Anterior cingulate cortex (tissue), 58 donors: ENCODE data around the gene IGF1R.

ENCODE experiments used
- DNase-seq, 58 donors: peaks; one replicate each; lab custom pipeline; 2025; lab: John Stamatoyannopoulos, UW

Gene IGF1R

DNA sequence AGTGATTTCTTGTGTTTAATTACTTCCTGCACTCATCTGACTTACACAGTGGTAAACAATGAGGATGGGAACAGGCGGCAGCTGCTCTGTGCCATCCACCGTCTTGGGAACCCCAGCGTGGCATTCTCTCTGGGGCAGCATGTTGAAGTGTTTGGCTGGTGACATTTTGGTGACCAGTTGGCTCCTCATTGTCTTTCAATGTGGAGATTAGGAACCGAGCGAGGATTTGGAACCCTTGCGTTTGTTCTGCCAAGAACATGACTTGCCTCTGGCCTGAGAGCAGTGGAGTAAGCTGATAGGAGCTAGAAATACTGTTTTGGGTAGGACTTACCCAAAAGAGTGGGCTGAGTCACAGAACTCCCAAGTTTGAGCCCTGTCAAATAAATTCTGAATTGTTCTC lies 88.8 kb downstream of the IGF1R start:
- no peak for DNase-seq

DNA sequence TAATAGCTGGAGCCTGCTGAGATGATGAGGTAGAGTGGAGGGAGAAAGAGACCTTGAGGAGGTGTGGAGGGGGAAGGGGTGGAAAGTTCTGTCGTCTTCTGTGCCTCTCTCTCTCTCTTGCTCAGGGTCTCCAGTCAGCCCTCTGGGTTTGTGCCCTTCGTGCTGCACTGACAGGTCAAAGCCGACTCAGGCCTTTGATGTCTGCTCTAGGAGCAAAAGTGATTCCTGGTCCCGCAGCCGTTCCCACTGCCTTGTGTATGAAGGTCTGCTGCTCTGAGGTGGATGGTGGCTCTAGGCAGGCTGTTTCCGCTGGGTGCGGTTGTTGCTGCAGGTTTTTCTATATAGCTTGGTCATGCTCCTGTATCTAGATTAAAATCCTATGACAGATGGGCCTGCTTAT lies 89.4 kb downstream of the IGF1R start:
- no peak for DNase-seq

DNA sequence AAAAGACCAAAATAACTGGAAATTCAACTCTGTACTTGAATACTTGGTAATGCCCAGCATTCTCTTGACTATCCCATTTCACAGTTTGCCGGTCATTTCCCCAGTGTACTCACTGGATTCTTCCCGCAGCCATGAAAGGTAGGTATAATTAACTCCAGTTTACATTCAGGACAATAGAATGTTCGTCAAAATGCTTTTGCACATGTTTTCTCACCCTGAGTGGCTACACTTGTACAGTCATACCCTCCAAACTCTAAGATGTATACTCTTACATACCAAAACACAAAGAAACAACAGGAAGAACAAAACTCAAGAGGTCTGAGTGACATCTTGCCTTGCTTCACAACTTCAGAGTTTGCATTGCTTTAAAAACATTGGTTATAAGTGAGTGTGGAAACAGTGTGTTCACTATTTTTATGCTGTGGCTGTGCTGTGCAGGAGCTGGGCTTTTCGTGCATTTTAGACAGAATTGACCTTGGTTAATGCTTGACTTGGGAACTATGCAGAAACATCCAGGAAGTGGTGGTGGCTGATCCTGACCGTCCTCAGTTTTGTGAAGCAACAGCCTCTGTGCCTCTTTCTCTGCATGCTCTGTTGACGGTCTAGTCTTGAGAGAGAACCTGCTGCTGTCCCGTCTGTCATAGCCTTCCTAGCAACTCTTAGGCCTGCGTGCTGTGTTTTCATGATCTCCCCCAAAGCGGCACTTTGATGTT lies 90.5 kb downstream of the IGF1R start:
- DNase-seq, result no peak

DNA sequence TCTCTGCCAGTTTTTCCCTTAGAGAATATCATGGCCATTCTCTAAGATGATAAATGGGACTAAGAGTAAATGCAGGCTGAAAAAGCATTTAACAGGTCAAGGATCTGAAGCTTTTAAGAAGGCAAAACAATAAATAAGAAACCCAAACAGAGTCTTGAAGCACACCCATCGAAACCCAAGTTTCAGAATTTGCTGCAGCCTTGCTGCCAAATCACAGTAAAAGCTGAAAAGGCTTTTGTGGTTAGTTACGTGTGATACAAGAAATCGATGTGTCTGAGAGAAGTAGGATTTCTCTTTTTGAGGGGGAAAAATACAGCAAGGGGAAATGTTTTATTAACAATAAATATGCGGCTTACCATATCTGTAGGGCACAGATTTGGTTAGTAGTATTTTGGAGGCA lies 92.0 kb downstream of the IGF1R start:
- no peak for DNase-seq

DNA sequence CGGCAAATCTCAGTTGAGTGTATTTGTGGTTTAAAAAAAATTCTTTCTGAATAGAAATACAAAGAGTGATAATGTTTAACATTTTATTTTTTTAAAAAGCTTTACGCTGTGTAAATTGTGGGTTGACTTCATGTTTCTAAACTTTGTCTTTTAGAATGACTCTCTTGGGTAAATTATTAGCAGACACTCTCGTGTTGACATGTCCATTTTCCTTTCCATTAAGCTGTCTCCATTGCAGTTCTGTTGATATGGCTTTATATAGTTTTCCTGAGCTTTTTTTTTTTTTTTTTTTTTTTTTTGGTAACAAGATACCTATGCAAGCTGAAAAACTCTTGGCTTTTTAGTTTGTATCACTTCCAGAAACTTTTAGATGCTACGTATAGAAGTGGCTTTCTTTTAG lies 92.6 kb downstream of the IGF1R start:
- DNase-seq, result no peak

DNA sequence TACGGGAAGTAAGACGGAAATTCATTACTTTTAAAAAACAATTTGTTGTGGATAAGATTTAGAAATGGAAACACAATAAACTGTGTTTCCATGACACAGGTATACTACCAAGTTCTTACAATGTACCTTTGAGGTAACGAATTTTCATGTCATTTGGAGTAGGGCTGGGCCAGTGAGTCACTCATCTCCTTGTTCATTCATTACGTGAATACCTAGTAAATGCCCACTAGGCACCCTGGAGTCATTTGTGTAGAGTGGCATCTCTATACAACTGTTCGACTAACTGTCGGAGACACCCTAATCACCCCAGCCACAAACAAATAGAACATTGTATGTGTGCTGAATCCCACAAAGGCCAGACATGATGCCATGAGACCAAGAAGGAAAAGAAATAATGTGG lies 94.8 kb downstream of the IGF1R start:
- no peak for DNase-seq

DNA sequence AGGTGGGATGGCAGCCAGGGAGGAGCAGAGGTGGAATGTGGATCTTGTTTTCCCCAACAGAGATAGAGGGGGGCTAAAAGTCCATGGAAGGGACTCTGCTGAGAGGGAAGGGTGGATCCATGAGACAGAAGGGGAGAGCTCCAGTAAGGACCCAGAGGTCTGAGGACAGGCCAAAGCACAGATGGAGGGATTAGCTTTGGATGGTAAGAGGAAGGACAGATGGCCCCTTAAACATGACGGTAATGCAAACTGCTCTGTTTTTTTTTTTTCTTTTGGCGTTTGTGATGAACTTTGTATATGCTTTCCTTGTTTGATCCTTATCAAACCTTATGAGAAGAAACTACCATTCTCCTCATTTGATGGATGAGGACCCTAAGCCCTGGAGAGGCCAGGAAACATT lies 96.2 kb downstream of the IGF1R start:
- no peak for DNase-seq

DNA sequence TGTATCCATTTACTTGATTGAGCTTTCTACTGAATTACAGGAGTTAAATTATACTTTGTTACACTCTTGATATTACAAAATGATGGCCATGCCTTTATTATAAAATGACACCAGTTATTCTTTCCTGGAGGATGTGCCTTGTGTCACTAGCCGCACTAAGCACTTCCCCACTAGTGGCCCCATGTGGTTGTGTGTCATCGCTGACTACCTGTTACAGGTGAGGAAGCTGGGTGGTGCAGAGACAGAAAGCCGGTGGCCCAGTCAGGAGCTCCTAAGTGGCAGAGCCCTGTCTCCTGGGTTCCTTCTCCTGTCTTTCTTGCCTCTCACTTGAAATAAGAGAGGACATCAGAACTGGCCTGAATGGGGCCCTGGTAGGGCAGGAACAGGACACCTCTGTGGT lies 96.8 kb downstream of the IGF1R start:
- DNase-seq, result no peak

DNA sequence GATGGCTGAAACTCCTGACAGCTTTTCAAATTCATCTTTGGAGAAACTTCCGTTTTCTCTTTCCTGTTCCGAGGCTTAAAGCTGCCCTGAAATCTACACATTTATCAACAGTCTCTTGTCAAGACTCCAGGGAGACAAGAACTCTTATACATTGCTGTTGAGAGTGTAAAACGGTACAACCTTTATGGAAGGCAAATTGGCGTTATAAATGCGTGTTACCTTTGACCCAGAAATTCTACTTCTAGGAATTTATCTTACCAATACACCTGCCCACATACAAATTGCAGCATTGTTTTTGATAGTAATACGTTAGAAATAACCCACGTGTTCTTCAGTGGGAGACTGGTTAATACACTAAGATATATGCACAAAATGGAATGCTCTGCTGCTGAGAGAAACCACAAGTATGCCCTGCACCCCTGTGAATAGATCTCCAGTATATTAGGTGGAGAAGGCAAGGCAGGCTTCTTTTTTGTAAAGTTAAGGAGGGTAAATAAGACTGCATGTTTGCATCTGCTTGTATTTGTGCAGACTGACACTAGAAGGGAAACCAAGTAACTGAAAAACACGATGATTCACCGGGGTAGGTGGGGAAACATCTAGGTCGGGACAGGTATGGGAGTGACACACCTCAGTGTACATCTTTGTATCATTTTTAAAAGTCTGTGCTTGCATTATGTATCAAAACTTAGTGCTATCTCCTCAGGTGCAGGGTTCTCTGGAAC lies 97.5 kb downstream of the IGF1R start:
- DNase-seq, result no peak

DNA sequence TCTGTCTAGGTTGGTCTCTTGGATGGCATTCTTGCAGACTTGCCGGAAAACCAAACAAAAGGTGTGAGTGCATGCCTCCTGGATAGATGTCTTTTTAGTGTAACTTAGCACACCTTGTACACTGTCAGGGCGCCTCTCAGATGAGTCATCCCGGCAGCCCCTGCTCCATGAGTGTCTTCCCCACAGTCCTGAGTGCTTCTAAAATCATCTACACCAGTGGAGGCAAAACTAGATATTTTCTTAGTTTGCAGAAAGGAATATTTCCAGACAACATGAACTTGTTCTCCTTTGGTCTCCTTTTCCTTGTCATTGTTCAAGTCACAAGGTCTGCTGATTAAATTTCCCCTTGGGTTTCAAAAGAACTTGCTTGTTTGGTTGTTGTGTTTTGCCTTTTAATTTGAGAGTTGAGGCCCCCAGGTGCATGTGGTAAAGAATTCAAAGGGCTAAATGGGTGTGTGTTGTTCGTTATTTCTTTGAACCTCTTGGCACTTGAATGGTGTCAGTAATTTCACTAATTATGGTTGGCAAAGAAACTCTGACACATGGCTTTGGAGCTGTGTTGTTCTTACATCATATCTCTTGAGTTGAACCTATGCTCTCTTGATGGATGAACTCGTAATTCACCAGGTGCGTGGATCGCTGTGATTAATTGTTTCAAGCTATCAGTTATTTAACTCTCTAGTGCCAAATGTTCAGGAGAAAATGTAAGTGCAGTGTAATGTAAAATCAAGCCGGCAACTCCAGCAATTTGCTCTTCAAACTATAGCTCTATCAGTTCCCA lies 98.2 kb downstream of the IGF1R start:
- no peak for DNase-seq

DNA sequence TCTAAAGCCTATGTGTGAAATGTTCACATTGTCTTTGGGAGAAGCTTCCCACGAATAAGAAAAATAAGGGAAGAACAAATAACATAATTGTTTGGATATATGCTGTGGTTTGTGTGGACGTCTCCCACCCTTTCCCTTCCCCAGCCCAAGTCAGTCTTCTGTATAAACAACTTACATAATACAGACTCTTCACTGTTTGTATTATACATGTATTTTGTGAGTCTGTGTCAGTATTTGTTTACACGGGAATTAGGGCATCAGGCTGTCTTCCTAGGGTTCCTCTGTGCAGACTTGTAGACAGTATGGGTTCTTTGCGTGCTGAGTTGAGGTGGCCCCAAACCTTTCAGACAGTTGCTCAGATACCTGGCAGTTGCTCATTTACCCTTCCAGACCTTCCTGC lies 103.4 kb downstream of the IGF1R start:
- no peak for DNase-seq

DNA sequence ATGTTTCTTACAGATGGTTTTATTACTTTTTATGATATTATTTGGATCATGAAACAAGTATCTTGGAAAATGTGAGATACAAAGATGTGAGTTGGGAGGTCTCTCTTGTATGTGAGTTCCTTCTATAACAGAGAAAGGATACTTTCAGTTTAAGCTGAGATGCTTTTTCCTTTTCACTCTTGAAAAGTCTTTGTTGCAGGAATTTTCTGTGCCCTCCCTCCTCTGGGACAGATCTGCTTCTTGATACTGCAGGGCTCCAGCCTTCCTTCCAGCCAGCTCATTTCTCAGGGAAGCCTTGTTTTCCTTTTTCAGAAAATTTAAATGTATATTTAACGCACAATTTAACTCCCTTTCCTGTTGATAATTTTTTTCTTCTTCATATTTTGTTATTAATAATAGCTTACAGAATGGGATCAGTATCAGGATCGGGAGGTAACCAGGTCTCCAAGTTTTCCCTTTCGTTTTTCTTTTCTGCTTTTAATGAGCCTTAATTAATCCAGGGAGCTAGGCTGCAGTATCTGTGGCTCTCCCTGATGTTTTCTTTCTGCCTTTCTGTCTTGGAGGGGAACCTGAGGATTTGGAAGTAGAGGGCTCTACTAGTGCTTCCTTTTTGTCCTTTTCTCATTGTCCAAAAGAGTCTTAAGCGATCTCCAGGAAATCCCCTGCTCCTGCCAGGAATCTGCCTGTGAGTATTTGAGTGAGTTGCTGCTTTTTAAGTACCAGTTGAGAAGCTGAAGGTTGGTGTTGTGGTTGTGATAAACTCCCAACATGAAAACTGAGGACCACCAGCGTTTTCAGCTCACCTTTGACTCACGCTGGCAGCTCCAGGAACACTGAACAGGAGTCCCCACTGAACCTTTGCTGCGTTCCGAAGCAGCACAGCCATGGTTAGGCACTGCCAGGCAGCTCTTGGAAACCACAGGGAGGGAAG lies 105.7 kb downstream of the IGF1R start:
- no peak for DNase-seq

DNA sequence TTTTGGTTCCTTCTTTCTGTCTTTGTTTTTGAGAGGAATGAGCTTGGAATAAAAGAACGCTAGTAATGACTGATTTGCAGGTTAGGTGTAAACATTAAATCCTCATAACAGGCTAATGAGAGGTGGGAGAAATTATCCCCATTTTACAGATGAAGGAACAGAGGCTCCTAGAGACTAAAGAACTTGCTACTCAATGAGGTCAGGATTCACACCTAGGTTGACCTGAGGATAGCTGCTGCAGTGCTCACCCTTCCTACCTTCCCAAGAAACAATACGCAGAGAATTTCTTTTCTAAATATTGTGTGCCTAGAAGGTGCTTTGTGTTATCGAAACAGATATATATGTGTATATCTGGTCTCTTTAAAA lies 106.3 kb downstream of the IGF1R start:
- no peak for DNase-seq

DNA sequence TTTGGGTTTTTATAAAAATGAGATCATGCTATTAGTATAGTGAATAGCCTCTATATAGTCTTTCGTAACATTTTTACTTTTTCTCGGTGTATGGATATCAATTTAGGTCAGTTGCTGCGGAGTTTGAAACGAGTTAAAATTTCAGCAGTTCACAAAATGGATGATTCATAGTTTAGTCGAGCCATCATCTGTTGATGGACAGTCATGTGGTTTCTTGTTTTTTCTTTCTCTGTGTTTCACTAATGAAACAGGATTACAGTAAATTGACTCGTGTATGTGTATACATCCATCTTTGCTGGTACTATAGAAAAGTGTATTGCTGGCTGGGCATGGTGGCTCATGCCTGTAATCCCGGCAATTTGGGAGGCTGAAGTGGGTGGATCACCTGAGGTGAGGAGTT lies 106.8 kb downstream of the IGF1R start:
- no peak for DNase-seq

DNA sequence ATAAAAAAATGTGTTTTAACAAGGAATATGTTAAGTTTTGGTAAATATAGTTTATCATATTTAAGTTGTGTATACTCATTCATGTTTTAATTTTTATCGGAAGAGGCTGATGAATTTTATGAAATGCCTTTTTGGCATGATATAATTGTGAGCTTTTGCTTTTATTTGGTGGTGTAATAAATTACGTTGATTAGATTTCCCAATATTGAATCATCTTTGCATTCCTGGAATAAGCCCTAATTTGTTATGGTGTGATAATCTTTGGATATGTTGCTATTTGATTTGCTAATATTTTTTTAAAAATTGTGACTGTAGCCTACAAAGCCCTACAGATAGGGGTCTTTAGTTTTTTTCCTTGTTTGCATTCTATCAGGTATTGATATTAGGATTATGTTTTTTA lies 107.4 kb downstream of the IGF1R start:
- no peak for DNase-seq

DNA sequence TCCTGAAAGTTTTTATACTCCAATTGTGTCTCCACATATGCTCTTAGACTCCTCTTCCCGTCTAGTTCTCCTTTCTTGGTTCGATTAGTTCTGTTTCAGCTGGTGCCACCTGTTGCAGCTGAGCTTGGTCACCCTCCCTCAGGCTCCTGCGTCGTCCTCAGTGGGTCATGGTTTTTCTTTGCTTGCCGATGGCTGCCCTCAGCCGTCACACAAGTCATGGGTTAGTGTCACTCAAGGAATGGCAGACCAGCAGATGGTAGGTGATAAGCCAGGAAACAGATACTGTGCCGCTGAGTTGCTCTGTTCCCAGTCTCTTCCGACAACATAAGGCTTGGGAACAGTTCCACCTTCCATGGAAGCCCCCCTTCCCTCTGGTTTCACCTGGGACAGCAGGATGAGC lies 109.9 kb downstream of the IGF1R start:
- DNase-seq, result no peak

DNA sequence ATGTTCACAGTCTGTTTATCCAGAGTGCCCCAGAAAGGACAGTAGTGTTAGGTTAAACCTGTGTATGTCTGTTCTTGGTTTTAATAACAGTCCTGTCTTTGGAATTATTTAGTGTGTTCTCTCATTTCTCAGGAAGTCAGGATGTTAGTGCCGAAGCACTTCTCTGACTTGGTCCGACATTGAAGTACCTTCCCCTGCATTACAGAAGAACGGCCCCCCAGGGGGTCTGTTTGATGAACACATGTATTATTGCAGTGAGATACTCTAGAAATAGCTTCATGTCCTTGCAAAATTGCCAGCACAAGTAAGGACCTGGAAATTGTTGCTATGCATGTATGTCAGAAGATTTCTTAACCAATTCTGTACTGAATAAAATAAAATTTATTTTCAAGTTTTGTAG lies 110.9 kb downstream of the IGF1R start:
- DNase-seq, result no peak

DNA sequence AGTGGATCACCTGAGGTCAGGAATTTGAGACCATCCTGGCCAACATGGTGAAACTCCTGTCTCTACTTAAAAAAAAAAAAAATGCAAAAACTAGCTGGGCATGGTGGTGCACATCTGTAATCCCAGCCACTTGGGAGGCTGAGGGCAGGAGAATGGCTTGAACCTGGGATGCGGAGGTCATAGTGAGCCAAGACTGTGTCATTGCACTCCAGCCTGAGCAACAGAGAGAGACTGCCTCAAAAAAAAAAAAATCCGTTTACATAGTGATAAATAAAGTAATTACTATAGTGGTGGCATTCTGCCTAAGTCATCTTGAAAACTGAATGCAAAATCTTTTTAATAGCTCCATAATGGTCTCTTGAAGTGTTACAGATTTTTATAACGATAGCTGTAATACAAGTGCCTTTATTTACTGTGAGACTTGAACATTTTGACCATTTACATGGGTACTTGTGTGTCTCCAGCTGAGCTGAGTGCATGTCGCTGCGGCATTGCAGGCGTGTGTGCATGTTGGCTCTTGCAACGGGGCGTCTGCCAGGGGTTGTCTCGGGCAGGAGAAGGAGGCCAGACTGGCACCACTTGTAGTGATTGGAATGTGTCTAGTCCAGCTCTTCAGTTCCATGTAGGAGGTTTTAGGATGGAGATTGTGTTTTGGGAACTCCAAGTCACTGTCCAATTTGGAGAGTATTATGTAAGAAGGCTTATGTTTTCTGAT lies 111.9 kb downstream of the IGF1R start:
- DNase-seq, result no peak

DNA sequence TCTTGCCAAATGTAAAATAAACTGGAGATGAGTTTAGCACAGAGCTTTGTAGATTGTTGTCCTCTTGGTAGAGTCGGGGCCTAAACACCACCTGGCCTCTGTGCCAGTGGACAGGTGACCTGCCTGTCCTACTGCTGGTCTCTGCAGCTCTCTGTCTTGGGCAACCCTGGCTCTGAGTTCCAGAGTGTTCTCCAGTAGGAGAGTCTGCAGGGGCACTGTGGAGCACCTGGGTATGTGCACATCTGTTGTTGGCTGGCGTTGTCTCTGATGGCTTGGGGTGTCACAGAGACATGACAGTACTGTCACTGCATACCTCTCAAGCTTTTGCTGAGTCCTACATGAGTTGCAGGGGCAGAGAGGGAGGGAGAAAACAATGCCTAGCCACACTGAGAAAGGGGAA lies 112.6 kb downstream of the IGF1R start:
- no peak for DNase-seq

DNA sequence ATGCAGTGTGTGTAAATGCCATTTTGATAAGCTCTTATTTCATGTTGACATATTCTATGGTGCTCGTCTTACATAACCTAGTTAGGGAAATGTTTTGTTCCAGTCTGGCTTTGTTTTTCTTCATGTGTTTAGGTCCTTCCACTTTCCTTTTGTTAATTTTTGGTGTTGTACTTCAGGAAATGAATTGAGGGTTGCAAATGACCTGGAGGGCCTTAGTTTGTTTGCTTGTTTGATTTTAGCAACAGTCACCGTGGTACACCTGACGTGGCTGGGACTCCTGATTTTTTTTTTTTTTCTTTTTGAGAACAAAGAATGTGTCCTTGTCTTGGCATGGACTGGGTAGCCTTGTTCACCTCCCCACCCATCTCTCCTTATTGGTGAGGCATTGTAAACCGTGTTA lies 114.8 kb downstream of the IGF1R start:
- DNase-seq, result no peak
